ENCODE results near the gene ARL5C.

GRCh38 chr17:39139561-39139960 is 26.4 kb downstream of the ARL5C start:
- no peak for TF ChIP-seq EZH2 (IDR thresholded peaks at IDR 0.05)
- TF ChIP-seq, protein P1, sequence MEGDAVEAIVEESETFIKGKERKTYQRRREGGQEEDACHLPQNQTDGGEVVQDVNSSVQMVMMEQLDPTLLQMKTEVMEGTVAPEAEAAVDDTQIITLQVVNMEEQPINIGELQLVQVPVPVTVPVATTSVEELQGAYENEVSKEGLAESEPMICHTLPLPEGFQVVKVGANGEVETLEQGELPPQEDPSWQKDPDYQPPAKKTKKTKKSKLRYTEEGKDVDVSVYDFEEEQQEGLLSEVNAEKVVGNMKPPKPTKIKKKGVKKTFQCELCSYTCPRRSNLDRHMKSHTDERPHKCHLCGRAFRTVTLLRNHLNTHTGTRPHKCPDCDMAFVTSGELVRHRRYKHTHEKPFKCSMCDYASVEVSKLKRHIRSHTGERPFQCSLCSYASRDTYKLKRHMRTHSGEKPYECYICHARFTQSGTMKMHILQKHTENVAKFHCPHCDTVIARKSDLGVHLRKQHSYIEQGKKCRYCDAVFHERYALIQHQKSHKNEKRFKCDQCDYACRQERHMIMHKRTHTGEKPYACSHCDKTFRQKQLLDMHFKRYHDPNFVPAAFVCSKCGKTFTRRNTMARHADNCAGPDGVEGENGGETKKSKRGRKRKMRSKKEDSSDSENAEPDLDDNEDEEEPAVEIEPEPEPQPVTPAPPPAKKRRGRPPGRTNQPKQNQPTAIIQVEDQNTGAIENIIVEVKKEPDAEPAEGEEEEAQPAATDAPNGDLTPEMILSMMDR (IDR thresholded peaks at IDR 0.05): no peak
